GM21515 (cell line): ENCODE results near the gene OR6B1.

ENCODE experiments used
- ATAC-seq: cut with Tn5 transposase; IDR thresholded peaks from one replicate; pipeline ENCODE4 v1.9.1; 2021; ENCODE audit not compliant: unreplicated experiment

The OR6B1 gene

DNA sequence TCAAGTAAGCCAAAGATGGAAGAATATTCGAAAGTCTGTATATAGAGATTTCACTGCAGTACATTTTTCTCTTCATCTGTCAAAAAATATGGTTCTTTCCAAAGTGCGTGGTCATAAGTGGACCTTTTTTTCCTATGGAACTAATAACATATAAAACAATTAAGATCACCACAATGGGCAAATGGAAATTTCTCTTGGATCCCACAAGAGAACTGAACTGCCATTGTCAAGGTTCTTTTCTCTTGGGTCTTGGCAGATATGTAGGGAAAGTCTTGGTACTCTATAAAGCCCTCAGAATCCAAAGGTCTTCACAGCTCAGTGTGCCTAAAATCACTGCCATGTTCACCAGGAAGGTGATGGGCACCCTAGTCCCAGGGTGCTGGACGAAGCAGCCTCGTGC is at the start of gene OR6B1:
Gene OR6B1, plus strand, starts transcription at position 301 of the 400 bp plus-strand sequence. CDS start 3,677 bp downstream, outside the sequence.
- ATAC-seq, result no peak

DNA sequence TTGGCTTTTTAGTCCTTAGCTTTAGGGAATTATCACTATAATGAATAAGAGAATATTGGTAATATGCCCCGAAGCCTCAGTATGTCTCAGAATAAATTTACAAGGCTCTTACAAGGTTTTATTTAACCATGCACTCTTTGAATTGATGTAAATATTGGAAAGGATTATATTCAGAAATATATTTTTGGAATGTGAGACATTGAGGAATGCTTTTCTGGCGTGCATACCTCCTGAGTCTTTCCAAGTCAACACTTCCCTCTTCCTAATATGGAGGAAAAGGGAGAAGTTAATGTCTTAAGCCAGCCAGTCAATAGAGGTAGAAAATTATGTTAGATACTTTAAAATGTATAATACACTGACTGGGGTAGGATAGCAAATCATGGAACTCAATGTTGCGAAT is 46.7 kb upstream of the OR6B1 start:
- ATAC-seq, result no peak

DNA sequence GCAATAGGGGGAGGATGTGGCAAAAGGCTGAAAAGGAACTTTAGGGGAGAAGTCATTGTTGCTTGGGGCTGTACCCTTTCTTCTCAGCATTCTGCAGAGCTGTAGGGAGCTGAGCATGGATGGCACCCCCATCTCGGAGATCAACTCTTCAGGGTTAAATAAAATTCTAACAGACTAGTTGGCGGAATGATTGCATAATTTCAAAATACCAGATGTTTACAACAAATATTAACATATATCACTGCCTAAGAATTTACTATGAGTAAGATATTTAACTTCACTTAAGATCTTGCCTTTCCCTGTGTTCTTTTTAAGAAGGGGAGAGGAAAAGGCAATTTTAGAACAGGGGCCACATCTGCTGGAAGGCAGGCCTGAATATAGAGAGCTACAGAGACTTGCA is 46.0 kb upstream of the OR6B1 start:
- ATAC-seq, result no peak

DNA sequence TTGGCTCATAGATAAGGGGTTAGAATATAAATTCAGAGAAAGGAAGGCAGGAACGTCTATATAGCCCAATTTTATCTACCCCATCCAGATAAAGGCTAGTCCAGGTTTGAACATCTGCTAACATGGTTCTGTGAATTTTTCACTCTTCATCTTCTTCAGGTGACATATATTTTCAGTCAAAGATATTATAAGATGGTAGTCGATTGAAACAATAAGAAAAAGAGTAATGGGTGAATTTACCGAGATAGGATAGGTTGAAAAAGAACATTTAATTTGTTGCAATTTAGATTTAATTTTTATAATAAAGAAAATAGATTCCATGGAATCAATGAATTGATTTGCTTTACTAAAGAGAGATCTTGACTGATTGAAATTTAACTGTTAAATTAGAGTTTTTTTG is 45.6 kb upstream of the OR6B1 start, which contains the start of gene OR2F1:
Gene OR2F1, plus strand, starts transcription at position 301 of the 400 bp plus-strand sequence. CDS start 5,127 bp downstream, outside the sequence.
- no peak for ATAC-seq

DNA sequence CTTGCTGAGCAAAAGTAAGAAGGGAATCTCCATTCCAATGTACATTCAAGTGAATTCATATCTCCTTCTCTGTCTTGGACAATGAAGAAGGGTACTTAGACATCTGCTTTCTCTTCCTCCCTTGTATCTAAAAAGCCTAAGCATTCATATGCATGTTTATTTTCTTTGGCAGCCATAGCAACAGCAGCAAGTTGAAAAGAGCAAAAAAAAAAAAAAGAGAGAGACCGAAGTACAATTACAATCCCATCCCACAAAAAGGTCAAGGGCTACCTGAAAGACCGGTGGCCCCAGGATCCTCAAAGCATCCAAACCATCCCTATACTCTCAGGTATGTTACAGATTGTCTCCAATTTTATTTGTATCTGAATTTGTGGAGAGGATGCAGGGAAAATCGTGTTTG is 41.3 kb upstream of the OR6B1 start:
- ATAC-seq, result no peak

DNA sequence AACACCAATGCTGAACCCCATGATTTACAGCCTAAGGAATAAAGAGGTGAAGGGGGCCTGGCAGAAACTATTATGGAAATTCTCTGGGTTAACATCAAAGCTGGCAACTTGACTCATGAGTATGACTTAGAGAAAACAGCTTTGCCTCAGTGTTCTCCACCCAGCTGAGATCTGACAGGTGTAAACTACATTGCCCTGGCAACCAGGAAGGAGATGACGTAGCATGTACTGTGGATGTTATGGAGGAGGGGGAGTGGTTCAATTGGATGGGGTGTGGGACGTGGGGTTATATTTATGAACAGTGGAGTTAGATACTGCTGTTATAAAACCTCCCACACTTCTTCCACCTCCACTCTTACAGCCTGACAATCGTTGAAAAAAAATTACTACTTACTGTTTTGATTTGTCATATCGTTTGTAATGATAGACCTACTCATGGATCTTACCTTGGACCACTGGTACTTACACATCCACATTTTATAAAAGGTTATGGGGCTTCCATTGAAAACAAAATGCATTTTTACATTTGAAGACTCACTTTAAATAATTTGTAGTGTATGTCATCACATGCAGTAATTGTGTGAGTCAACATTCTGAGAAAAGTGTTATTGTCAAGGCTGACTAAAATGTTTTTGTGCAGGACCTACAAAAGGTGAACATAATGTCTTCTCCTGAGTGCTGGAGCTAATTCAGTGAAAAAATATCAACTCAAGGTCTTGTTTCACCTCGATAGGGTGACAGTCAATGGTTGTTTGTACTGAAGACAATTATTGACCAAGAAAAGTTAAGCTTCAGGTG is 39.1 kb upstream of the OR6B1 start:
- ATAC-seq, result no peak

DNA sequence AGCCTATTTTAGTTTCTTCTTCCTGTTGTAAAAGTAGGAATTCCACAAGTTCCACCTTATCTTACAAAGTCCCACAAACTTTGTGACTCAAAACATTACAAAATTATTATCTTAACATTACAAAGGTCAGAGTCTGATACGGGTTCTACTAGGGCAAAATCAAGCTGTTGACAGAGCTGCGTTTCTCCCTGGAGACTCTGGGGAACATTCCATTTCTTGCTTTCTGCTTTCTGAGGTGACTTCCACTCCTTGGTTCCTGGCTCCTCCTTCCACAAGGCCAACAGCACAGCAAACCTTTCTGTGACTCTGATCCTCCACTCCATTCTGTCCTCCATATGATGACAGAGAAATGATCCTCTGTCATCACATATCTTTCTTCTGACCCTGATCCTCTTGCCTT is 34.8 kb upstream of the OR6B1 start:
- no peak for ATAC-seq

DNA sequence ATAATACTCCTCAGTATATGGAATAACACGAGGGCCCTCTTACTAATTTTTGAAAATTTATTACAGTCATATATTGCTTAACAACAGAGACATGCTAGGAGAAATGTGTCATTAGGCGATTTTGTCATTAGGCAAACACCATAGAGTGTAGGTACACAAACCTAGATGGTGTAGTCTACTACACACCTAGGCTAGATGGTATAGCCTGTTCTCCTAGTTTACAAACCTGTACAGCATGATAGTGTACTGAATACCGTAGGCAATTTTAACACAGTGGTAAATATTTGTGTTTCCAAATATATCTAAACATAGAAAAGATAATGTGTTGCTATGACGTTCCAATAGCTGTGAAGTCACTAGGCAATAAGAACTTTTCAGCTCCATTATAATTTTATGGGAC is 32.7 kb upstream of the OR6B1 start:
- no peak for ATAC-seq

DNA sequence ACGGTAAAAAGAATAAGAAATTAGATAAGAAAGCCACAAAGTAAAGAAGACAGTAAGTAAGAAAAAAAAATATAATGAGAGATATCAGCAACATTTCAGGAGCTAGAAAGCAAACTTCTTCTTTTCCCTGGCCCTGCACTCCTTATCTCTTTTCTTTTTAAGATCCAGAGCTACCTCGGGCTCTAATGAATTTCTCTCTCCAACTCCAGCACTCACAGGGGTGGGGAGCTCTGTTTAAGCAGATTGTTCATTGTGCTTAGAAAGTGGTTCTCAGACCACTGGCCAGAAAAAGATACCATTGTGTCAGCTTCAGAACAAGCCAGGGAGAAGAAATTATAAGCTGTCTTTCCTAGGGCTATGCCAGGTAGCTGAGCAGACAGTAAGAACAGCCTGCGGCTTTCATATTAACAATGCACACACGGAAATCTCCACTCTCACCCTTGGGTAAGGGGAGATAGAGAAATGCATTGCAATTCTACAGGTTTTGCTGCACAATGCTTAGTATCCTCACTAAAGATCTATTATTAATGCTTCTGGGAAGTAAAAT is 26.2 kb upstream of the OR6B1 start:
- no peak for ATAC-seq

DNA sequence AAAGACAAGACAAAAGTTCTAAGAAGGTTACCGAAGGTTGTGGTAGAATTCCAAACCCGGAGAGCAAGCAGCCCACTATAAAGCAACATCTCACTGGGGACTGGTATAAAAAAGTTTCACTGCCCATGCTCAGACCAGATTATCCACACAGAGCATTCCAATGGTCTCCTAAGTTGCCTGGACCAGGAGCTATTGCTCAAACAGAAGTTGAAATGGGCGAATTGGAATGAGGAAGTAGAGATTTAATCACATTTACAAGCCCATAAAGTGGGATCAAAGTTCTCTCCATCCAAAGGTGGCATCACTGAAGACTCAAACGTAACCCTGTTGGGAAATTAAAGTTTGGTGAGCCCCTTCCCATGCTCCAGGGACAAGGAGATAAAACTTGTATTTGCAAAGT is 25.7 kb upstream of the OR6B1 start:
- ATAC-seq, result no peak

DNA sequence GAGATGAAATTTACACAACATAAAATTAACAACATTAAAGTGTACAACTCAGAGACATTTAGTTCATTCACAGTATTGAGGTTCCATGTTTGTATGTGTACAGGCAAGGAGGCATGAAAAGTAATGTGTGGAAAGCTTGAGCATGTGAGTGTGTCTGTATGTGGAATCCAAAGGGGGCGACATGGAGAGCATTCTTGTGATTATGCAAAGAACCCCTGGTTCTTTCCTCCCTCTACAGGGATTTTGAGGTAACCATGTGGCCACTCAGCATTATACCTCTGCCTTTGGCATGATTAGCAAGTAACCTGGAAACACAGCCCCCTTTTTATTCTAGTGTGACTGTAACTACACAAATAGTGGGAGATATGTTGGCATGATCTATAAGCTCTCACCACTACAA is 24.5 kb upstream of the OR6B1 start:
- no peak for ATAC-seq

DNA sequence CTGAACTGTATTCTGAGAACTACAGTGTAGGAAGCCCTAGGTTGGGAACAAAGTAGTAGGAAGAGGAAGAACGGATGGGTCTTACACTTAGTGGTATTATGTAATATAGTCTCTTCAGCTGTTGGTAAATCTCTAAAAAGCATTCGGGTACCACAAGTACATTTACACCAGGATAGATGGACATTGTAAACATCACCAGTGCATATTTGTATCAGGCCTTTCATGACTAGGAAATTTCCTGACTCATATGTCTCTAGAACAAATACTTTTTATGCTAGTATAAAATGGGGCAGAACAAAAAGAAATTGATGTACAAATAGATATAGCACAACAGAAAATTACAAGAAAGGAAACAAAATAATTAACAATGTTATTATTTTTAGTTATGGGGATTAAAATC is 21.5 kb upstream of the OR6B1 start:
- no peak for ATAC-seq

DNA sequence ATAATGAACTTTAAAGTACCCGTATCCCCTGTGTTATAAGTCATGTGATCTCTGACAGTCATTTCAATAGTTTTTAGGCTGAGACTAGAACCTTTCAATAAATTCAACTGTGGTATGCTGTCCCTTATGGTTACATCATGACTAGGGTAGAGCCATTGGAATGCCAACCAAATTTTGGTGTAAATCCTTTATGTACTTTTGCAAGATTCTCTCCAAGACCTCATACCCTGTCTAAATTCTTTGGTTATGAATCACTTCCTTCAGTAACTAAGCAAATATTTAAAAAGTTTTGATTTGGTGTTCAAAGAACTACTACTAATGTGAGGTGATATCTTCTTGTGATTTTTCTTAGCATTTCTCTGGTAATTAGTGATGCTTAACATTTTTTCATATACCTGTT is 20.8 kb upstream of the OR6B1 start:
- no peak for ATAC-seq

DNA sequence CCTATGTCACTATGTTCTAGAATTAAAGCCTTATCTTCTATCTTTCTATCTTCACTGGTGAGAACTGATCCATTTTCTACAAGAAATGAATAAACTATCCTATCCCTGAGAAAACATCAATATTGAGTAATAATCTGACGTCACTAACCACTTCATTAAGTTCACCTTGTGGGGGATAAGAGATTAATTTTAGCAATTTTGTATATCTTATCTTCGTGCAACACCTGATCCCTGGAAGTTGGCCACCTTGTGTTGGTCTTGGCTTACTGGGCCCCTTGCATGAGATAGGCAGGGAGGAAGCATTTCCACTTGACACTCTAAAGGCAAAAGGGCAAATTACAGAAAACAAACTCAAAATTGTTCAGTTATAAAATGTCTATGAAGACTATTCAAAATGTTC is 20.1 kb upstream of the OR6B1 start:
- ATAC-seq, result no peak

DNA sequence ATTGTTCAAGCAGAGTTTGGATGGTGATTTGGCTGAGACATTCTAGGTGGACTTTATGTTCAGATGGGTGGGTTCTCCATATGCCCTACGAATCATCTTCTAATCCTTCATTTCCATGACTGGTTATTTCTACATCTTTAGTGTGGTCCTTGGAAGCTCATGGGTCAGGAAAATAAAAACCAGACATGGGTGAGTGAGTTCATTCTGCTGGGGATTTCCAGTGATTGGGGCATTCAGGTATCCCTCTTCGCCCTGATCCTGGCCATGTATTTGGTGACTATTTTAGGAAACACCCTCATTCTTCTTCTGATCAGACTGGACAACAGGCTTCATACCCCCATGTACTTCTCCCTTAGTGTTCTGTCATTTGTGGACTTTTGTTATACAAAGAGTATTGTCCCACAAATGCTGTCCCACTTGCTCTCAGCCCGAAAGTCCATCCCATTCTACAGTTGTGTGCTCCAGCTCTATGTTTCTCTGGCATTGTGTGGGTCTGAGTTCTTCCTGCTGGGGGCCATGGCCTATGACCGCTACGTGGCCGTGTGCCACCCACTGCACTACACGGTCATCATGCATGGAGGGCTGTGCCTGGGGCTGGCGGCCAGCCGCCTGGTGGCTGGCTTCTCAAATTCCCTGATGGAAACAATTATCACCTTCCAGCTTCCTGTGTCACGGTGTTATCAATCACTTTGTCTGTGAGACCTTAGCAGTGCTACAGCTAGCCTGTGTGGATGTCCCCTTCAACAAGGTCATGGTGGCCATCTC is 19.2 kb upstream of the OR6B1 start:
- ATAC-seq, result no peak

DNA sequence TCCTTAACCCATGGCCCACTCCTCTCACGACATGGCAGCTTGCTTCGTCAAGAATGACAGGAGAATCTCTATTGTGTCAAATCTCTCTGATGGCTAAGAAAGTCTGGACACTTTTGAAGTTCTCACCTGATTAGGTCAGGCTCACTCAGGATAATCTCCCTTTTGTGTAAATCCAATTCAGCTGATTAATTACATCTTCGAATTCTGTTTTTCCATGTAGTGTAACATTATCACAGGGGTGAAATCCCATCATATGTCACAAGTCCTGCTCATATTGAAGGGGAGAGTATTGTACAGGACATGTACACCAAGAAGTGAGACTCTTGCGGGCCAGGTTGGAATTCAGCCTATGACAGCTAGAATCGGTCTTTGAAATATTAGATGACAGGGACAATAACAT is 16.2 kb upstream of the OR6B1 start:
- ATAC-seq, result no peak

DNA sequence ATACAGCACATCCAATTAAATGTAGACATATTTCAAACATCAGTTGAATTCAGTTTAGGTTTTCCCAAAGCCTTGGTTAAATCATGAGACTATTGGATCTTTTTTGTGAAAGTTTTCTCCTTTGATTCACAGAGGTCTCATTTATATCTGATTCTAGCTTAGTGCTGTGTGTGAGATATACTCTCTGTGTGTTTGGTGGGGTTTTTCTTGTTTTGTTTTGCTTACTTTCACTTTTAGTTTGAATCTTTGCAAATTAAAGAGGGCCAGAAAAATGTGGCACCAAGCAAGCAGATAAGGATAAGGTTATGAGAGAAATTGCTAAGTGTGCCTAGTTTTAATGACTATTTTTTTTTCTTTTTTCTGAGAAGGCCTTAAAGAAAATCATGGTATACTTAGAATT is 12.6 kb upstream of the OR6B1 start:
- no peak for ATAC-seq

DNA sequence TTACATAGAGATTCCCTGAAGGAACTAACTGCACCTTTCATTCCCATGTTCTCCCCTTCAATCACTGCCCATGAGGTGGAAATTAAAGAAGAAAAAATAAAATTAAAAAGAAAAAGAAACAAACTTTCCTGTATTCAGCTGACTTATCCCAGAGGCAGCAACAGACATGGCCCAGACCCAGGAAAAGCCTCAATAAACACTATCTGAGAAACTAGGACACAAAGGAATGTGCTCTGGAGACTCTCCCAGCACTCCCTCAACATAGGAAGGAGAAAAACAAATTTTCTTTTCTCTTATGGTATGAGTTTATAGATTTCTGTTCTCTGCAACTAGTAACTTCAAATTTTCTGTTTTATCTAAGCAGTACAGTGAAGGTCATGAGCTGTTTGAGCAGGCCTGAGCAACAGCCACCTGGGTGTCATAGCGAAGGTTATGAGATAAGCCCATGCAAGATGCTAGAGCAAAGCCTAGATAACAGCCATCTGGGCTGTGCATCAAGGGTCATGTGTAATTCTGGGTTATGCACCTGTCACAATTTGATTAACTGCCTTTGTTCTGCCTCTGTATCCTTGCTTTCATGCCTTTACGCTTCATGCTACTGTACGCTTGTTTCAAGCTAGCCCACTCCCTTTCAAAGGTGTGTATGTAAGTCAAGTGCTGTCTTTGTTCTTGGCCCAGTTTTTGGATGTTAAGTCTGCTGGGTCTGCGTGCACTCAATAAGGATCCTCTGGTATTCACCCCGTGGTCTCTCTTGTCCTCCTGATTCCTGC is 11.0 kb upstream of the OR6B1 start:
- no peak for ATAC-seq

DNA sequence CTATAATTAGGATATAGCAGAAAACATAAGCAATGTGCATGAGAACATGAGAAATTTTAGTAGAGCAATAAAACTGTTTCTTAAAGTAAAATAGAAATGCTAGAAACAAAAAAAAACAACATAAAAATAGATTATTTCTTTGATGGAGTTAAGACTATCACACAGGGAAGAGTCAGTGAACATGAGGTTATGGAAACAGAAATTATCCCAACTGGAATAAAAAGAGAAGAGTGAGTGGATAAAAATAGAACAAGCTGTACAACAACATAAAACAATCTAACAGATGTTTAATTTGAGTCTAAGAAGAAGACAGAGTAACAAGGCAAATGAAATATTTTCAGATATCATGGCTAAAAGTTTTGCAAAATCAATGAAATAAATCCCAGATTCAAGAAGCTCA is 7.5 kb upstream of the OR6B1 start:
- ATAC-seq, result no peak

DNA sequence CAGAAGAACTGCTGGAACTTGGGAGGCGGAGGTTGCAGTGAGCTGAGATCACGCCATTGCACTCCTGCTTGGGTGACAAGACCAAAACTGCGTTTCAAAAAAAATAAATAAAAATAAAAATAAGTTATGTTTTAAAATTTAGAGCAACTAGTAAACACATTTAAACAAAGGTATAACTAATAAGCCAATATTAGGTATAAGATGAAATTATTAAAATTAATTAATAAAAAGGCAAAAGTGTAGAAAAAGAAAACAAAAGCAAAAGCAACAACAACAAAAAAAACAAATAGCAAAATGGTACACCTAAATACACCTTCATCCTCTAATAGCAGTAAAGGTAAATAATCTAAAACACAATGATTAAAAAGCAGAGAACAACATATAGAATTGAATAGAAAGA is 6.2 kb upstream of the OR6B1 start:
- ATAC-seq, result no peak

DNA sequence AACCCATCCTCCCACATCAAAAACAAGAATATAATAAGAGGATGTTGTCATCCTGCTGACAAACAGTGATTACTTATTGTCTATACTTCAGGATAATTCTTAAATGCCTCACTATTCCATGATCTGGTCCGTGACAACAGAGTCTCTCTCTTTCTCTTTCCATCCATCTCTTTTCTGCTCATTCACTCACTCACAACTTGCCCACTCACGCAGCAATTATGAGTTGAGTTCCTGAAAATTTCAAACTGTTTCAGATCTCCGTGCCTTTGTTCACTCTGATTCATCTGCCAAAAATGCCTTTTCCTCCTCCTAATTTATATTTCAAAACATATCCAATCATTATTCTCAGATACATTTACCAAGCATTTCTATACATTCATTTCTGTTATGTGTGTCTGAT is 1.4 kb downstream of the OR6B1 start:
- ATAC-seq, result no peak
